GM21367 (cell line): Measurements from ENCODE around the gene ZNF169.
"Not testable (repeated sequence)": the region's sequence is repeated elsewhere in the genome, so short reads cannot be mapped to it uniquely, and the experiment has no call there.

ENCODE experiments used
- ATAC-seq: cut with Tn5 transposase; IDR thresholded peaks from one replicate; pipeline ENCODE4 v1.9.1; 2021; ENCODE audit not compliant: unreplicated experiment

Gene ZNF169

DNA sequence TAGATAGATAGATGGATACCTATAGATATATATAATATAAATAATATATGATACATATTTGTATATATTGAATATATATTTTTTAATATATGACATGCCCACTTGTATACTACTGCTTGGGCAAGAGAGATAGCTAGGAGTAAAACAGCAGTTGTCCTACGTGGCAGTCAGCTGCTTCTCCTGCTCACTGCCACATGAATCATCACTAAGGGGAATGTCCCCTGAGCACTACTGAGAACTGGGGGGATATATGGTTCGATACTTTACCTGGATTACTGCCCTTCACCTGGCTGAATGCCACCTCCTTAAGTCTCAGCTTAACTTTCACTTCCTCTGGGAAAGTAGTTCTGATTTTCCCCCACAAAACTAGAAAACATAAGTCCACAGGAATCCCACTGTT is 82.6 kb downstream of the ZNF169 start:
- ATAC-seq, result not testable (repeated sequence)

DNA sequence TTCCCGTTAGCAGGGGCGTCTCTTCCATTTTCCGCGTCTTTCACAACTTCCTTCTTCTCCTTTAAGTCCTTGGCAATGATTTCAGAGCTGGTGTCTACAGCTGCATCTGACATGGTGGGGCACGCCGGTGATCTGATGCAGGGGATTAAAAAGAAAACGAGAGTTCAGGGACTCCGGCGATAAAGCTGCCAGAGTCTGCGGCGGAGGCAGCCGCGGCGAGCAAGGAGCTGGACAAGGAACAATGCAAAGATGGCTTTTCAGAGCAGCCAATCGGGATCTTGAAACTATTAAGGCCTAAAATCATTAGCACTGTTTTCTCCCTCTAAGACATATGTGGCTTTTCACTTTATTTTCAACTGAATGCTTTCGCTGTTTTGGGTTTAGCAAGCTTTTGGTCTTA is 88.4 kb downstream of the ZNF169 start:
- ATAC-seq, result not testable (repeated sequence)

DNA sequence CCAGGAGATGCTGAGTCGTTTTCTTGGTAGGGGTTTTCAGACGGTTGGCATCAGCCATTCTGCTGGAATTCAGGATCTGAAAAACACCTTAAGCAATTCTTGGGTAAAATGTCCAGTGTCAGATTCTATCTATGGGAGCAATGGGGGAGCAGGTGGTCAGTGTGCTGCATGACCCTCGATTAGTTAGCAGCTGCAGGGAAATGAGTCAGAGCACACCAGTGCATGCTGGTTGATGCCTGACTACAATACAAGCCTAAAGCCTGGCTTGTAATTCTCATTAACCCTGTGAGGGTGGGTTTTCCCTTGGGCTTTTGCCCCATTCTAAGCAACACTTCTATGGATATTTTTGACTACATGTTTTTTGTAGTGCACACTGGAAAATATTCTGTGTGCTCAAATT is 89.7 kb downstream of the ZNF169 start:
- not testable (repeated sequence) for ATAC-seq
